Ureter (tissue), 1 donor: ENCODE results near the gene FAAP20. TPM values are rescaled to one million over a fixed set of nuclear protein-coding genes. Genes with fewer than 3 reads are reported as not detected.
A peak's percentile ranks its signal among the peaks of the same experiment; 100 is the strongest.

ENCODE experiments used
- DNase-seq: peaks from one replicate; pipeline ENCODE4 v3.0.0-alpha.2; 2020; ENCODE audit warnings: low spot score
- total RNA-seq: library from RNA; stranded (reverse); gene quantifications from one replicate; pipeline ENCODE4 v1.2.4, GENCODE V29; 2023
- donor health status: DM: yes; HTN: yes; CAD: no.

The FAAP20 gene, protein sequence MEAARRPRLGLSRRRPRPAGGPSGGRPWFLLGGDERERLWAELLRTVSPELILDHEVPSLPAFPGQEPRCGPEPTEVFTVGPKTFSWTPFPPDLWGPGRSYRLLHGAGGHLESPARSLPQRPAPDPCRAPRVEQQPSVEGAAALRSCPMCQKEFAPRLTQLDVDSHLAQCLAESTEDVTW
- total RNA-seq, result 52.3 TPM

GRCh38 chr1:2194319-2194897 is at the start of gene FAAP20:
Gene FAAP20, minus strand, starts transcription at chr1:2194772. Its CDS starts 23 bp downstream, at chr1:2194749.
- DNase-seq, result no peak

DNA sequence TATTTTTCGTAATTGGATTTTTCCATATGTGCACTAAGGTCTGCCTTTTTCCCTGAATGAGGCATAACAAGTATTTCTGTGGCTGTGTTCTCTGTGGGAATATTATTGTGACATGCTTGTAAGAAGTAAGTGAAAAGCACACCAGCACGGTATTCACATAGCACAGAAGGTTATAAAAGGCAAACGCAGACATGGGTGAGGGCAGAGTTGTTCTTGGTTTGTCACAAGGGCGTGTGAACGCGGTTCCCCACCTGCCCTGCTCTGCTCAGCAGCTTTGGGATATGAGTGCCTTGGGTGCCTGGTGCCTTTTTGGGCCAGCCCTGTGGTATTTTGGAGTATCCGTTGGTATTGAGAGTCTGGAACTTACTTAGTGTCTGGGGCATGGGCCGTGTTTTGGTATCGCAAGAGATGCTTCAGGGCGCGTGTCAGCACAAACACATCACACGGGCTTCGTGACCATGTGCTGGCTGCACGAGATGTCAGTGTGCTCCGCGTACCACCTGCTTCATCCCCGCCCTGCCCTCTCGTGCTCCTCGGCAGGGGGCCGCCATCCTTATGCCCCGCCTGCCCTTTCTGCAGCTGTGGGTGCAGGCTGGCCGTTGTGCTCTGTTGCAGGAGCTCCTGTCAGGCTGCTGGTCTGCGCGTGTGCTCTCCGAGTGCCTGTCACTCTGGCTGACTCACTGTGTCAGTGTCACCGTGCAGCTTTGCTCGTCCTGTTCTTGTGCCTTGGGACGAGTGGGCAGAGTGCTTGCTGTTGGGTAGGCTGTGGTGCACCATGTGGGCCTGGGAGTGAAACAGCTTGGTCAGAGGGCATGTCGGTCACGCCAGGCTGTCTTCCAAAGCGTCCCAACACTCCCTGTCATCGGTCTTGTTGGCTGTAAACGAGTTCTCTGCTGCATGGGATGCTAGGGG is 48.5 kb upstream of the FAAP20 start:
- no peak for DNase-seq

GRCh38 chr1:2241820-2242219 is 47.2 kb upstream of the FAAP20 start:
- no peak for DNase-seq

- peak; percentile 79 for DNase-seq
Measured at GRCh38 chr1:2240270-2241156, 45.9 kb upstream of the FAAP20 start.

- no peak for DNase-seq
Measured at GRCh38 chr1:2239384-2239985, 44.9 kb upstream of the FAAP20 start.

GRCh38 chr1:2239013-2239370 is 44.4 kb upstream of the FAAP20 start:
- no peak for DNase-seq

- DNase-seq, result no peak
Measured at GRCh38 chr1:2238361-2239012, 43.9 kb upstream of the FAAP20 start.

DNA sequence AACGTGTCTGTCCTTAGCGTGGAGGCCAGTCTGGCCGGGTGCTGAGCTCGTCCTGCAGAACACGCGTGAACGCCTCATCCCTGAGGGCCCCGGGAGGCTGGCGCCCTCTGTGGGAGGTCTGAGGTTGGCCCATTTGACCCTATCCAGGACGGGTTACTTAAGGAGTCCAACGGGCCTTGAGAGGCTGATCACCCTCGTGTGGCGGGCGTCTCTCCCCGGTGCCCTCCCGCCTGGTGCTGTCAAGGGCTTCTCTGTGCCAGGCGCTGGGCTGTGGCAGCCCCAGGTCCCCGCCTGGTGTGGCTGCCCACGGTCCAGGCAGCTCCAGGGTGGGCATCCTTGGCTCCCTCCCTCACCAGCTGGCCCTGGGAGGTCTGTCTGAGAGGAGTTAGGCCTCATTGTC is 43.2 kb upstream of the FAAP20 start:
- DNase-seq, result no peak

- no peak for DNase-seq
Measured at GRCh38 chr1:2236695-2237677, 42.4 kb upstream of the FAAP20 start.

DNA sequence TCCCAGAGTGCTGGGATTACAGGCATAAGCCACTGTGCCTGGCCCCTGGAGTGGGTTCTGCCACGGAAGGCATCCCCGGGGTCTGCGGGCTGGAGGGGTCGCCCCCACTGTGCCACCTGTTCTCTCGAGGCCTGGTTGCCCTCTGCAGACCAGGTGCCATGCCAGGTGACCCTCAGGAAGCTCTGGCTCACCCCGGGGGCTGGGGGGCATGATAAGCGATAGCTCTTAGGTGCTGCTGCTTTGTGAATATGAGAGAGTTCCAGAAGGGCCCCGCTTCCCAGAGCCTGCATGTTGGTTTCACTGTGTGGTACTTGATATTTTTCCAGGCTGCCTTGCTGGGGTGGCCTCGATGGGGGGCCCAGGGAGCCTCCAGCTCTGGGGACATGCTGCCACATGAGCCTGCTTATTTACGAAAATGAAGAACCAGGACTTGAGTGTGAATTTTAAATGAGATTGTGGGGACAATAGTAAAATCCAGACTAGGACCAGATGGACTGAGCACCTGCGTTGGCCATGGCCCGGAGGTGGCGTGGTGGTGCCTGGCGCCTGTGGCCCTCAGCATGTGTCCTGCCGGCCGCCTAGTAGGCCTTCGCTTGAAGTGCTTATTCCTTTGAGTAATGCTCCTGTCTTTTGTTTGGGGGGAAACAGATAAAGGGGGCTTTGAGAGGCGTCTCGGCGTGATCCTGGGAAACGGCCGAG is 40.9 kb upstream of the FAAP20 start:
- no peak for DNase-seq

GRCh38 chr1:2234762-2235113 is 40.2 kb upstream of the FAAP20 start:
- no peak for DNase-seq

- DNase-seq, result peak; percentile 89
Measured at GRCh38 chr1:2233997-2234761, 39.6 kb upstream of the FAAP20 start.

- no peak for DNase-seq
Measured at GRCh38 chr1:2233468-2233867, 38.9 kb upstream of the FAAP20 start.

- DNase-seq, result no peak
Measured at GRCh38 chr1:2232916-2233438, 38.4 kb upstream of the FAAP20 start.

GRCh38 chr1:2232255-2232915 is 37.8 kb upstream of the FAAP20 start:
- DNase-seq, result no peak

DNA sequence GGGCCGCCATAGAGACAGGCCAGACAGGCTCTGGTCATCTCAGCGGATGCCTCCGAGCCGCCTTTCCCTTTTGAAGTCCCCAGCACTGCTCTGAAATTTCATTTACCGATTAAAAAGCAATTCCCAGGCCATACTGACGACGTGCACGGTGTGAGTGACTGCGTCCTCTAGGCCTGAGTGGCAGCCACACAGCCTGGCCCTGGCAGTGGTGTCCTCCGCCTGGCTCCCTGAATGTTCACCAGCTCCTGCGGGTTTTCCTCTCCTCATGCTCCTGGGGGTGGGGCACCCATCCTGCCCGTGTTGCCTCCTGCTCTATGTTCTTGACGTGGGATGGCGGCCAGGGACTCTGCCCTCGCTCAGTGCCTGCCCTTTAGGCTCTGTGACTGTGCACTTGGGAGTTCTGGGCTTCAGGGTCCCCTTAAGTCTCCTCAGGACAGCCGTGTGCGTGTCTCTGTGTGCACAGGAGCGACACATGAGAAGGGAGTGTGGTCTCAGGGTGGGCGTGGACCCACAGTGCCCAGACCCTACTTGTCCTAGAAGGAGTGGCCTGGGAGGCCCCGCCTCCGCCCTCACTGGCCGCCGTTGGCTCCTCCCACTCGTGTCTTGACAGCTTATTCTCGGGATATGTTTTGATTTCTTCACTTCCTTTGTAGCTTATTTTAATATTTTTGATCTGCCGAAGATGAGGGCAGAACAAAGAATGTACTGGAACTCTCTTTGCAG is 37.1 kb upstream of the FAAP20 start:
- DNase-seq, result peak; percentile 84
